Measurements from ENCODE around the gene TNFRSF4.

TNFRSF4 gene

GRCh38 chr1:1255611-1256010, 41.7 kb upstream of the TNFRSF4 start:
- no peaks in the 10 kb centered on the region for H3K9me3 ChIP-seq (ENCODE audit: control insufficient read depth, low read length)
- H3K27ac ChIP-seq: no peak overlapping the region
- no peak overlapping the region for H2AFZ ChIP-seq
- H3K79me2 ChIP-seq: no peaks in the 10 kb centered on the region
- H3K4me3 ChIP-seq (ENCODE audit: low read depth, low read length): no peak overlapping the region
- no peak overlapping the region for H3K4me2 ChIP-seq (ENCODE audit: low read length)
- H3K9ac ChIP-seq: no peak overlapping the region
- no peaks in the 10 kb centered on the region for H3K27me3 ChIP-seq (ENCODE audit: control insufficient read depth, insufficient read depth, low read length)
- H3K36me3 ChIP-seq (ENCODE audit: control insufficient read depth, insufficient read depth, low read length): no peaks in the 10 kb centered on the region
- TF ChIP-seq CTCF (IDR thresholded peaks at IDR 0.05): no peak
- H3K4me1 ChIP-seq: no peaks in the 10 kb centered on the region

DNA sequence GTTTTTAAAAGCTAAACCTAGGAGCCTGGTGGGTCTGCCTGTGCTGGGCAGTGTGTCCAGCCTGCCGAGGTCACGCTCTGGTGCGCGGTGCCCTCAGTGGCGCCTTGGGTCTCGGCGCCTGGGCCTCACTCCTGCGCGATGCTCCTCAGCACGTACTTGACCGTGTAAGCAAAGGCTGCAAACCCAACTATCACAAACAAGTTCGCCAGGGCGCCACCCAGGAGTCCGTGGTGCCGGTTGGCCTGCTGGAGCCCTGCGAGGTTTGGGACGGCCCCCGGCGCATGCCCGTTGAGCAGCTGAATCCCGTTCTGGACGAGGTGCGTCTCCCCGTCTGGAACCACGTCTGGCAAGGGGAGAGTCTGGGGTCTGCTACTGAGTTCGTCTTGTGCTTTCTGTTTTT, 41.1 kb upstream of the TNFRSF4 start:
- Histone ChIP-seq H3K9ac (no peak overlapping the region), H3K4me1 (no peaks in the 10 kb centered on the region), H3K36me3 (ENCODE audit: control insufficient read depth, insufficient read depth, low read length) (no peaks in the 10 kb centered on the region), H3K9me3 (ENCODE audit: control insufficient read depth, low read length) (no peaks in the 10 kb centered on the region), H3K4me3 (ENCODE audit: low read depth, low read length) (no peak overlapping the region), H2AFZ (no peak overlapping the region), H3K27me3 (ENCODE audit: control insufficient read depth, insufficient read depth, low read length) (no peaks in the 10 kb centered on the region), H3K4me2 (ENCODE audit: low read length) (no peak overlapping the region), H3K27ac (no peak overlapping the region), H3K79me2 (no peaks in the 10 kb centered on the region)
- no peak for TF ChIP-seq CTCF (IDR thresholded peaks at IDR 0.05)

DNA sequence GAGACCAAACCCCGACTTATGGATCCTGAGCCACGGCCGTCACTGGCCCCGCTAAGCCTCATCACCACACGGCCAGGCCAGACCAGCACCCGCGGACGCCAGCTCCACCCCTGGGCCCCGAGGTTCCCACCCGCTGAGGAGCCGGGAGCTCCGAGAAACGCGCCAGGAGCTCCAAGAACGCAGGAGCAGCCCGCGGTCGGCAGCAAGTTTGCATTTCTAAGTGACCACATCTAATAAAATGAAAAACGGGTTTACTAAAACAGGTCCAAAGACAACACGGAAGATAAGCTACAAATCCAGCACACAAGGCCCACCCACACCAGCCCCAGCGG, 40.7 kb upstream of the TNFRSF4 start:
- Histone ChIP-seq H3K36me3 (ENCODE audit: control insufficient read depth, insufficient read depth, low read length) (no peaks in the 10 kb centered on the region), H3K9ac (no peak overlapping the region), H3K27me3 (ENCODE audit: control insufficient read depth, insufficient read depth, low read length) (no peaks in the 10 kb centered on the region), H2AFZ (no peak overlapping the region), H3K27ac (no peak overlapping the region), H3K79me2 (no peaks in the 10 kb centered on the region), H3K4me1 (no peaks in the 10 kb centered on the region), H3K9me3 (ENCODE audit: control insufficient read depth, low read length) (no peaks in the 10 kb centered on the region), H3K4me2 (ENCODE audit: low read length) (no peak overlapping the region), H3K4me3 (ENCODE audit: low read depth, low read length) (no peak overlapping the region)
- no peak for TF ChIP-seq CTCF (IDR thresholded peaks at IDR 0.05)

DNA sequence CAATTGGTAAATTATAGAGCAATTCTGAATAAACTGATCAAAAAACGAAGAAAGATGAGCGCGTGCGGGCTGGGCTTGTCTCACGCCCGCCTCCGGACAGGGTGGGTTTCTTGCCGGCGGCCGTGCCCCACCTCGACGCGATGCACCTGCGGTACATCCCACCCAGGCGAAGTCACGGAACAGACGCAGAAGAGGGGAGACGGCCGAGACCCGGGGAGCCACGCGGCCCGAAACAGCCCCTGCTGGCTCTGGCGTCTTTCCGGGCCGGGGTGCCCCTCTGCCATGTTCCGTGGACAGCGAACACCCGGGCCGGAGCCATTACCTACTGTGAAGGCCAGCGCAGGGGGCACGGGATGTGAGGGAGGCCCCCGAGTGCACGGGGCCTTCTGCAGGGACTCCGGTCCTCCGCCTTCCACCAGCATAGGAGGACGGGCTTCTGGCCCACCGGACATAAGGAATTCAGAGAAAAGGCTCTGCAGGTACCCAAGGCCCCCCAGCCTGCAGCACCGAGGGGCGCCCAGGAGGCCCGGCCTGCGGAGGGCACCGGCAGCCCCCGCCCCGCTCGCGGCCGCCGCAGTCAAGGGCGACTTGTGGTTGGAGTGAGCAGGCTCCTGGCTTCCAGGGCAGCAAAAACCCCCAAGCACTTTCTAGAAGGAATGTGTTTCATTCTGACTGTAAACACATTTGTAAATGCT, 40.2 kb upstream of the TNFRSF4 start:
- Histone ChIP-seq H3K27me3 (ENCODE audit: control insufficient read depth, insufficient read depth, low read length) (no peaks in the 10 kb centered on the region), H3K9ac (no peak overlapping the region), H3K79me2 (no peaks in the 10 kb centered on the region), H3K4me1 (no peaks in the 10 kb centered on the region), H2AFZ (no peak overlapping the region), H3K4me3 (ENCODE audit: low read depth, low read length) (no peak overlapping the region), H3K27ac (no peak overlapping the region), H3K9me3 (ENCODE audit: control insufficient read depth, low read length) (no peaks in the 10 kb centered on the region), H3K36me3 (ENCODE audit: control insufficient read depth, insufficient read depth, low read length) (no peaks in the 10 kb centered on the region), H3K4me2 (ENCODE audit: low read length) (no peak overlapping the region)
- TF ChIP-seq CTCF (IDR thresholded peaks at IDR 0.05): no peak

DNA sequence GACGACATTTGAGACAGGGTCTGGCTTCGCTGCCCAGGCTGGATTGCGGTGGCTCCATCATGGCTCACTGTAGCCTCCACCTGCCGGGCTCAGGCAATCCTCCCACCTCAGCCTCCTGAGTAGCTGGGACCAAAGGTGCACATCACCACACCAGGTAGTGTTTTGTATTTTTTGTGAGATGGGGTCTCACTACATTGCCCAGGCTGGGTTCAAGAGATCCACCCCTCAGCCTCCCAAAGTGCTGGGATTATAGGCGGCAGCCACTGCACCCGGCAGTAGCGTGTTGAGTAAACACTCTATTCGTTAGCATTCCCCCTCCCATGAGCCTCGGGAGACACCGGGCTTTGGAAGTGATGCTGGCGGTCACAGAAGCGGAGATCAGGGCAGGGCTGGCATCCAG, 39.4 kb upstream of the TNFRSF4 start:
- Histone ChIP-seq H3K36me3 (ENCODE audit: control insufficient read depth, insufficient read depth, low read length) (no peaks in the 10 kb centered on the region), H3K27ac (no peak overlapping the region)

More for the DNA sequence above, 39.4 kb upstream of the TNFRSF4 start:
- H3K4me1 ChIP-seq: no peaks in the 10 kb centered on the region
- TF ChIP-seq CTCF (IDR thresholded peaks at IDR 0.05): no peak
- no peak overlapping the region for H3K4me2 ChIP-seq (ENCODE audit: low read length)
- H3K9ac ChIP-seq: no peak overlapping the region
- no peaks in the 10 kb centered on the region for H3K27me3 ChIP-seq (ENCODE audit: control insufficient read depth, insufficient read depth, low read length)
- H3K79me2 ChIP-seq: no peaks in the 10 kb centered on the region
- no peak overlapping the region for H2AFZ ChIP-seq
- H3K9me3 ChIP-seq (ENCODE audit: control insufficient read depth, low read length): no peaks in the 10 kb centered on the region
- H3K4me3 ChIP-seq (ENCODE audit: low read depth, low read length): no peak overlapping the region
